OCI-LY7 (cell line): ENCODE results near the gene MRPL46. TPM values are rescaled to one million over a fixed set of nuclear protein-coding genes. Genes with fewer than 3 reads are reported as not detected.

Source experiments
- BruUV-seq: library from RNA; stranded (reverse); fragments of 400-500 nt; replicated peaks from 2 replicates; lab custom pipeline; 2021; lab: Mats Ljungman, UMichigan
- CTCF ChIA-PET: fragments of 300-600 bp; sonication (Branson Sonifier 250); formaldehyde crosslinking; loops from one replicate; lab custom pipeline; 2022; ENCODE audit warnings: antibody characterized with exemption; ENCODE audit not compliant: unreplicated experiment; lab: Charles Lee
- POLR2A ChIA-PET: fragments of 300-600 bp; sonication (Branson Sonifier 250); formaldehyde crosslinking; loops from one replicate; lab custom pipeline; 2022; ENCODE audit warnings: antibody characterized with exemption; lab: Charles Lee
- DNase-seq: peaks from one replicate; pipeline ENCODE4 v3.0.0-alpha.2; 2015; ENCODE audit warnings: low spot score
- H2AFZ ChIP-seq: fragments of 200-600 bp; sonication (generic), shearing (Covaris generic); 2 replicates; pipeline ENCODE4 v1.6.1; 2014; ENCODE audit warnings: mild to moderate bottlenecking, antibody characterized with exemption, low read length, moderate library complexity
- H3K27ac ChIP-seq: fragments of 200-600 bp; sonication (generic); 2 replicates; pipeline ENCODE4 v1.5.1; 2014; ENCODE audit warnings: mixed run types, low read depth, mild to moderate bottlenecking, moderate library complexity, low read length, inconsistent platforms; ENCODE audit not compliant: poor library complexity, severe bottlenecking
- H3K36me3 ChIP-seq: fragments of 200-600 bp; sonication (generic); 2 replicates; pipeline ENCODE4 v1.6.1; 2014; ENCODE audit warnings: mild to moderate bottlenecking, antibody characterized with exemption, low read length, moderate library complexity, mixed read lengths; ENCODE audit not compliant: insufficient read depth
- H3K4me1 ChIP-seq: fragments of 200-600 bp; sonication (generic); 2 replicates; pipeline ENCODE4 v1.5.1; 2014; ENCODE audit warnings: mild to moderate bottlenecking, low read length; ENCODE audit not compliant: insufficient read depth, poor library complexity, severe bottlenecking
- H3K4me2 ChIP-seq: fragments of 200-600 bp; sonication (generic); 2 replicates; pipeline ENCODE4 v1.6.1; 2014; ENCODE audit warnings: mild to moderate bottlenecking, low read length
- H3K4me3 ChIP-seq: fragments of 200-600 bp; sonication (generic); 2 replicates; pipeline ENCODE4 v1.5.1; 2014; ENCODE audit warnings: mild to moderate bottlenecking, low read depth, low read length; ENCODE audit not compliant: poor library complexity, severe bottlenecking
- H3K79me2 ChIP-seq: fragments of 200-600 bp; sonication (generic); 2 replicates; pipeline ENCODE4 v1.6.1; 2016; ENCODE audit warnings: low read depth, mild to moderate bottlenecking, low read length, moderate library complexity, mixed read lengths; ENCODE audit not compliant: insufficient read depth
- H3K9me2 ChIP-seq: fragments of 200-600 bp; sonication (generic); 2 replicates; pipeline ENCODE4 v1.6.1; 2016; ENCODE audit warnings: mild to moderate bottlenecking, low read length, mixed read lengths; ENCODE audit not compliant: insufficient read depth
- H3K9me3 ChIP-seq: fragments of 200-600 bp; sonication (generic); 2 replicates; pipeline ENCODE4 v1.6.1; 2014; ENCODE audit warnings: mild to moderate bottlenecking, mixed run types, low read length, mixed read lengths
- H4K20me1 ChIP-seq: fragments of 200-600 bp; sonication (generic); 2 replicates; pipeline ENCODE4 v1.6.1; 2014; ENCODE audit warnings: mild to moderate bottlenecking, antibody characterized with exemption, low read length, moderate library complexity, mixed read lengths; ENCODE audit not compliant: insufficient read depth
- EZH2phosphoT487 ChIP-seq: fragments of 200-600 bp; sonication (generic); IDR thresholded peaks from 2 replicates; pipeline ENCODE4 v1.6.1; 2018; ENCODE audit warnings: low read depth, borderline replicate concordance, mild to moderate bottlenecking, mixed run types, antibody characterized with exemption, low read length, moderate library complexity, mixed read lengths
- intact Hi-C: fragments of 100-400 bp; cut with micrococcal nuclease; formaldehyde crosslinking; loops from one replicate; pipeline ENCODE4 v1.10.0; 2022; ENCODE audit not compliant: unreplicated experiment
- total RNA-seq, 2 experiments: library from RNA; depleted of rRNA in 1 of 2; stranded (reverse); fragments of >200 nt in 1 of 2; shearing (Covaris generic) in 1 of 2; gene quantifications; 2 replicates each; pipeline ENCODE4 v1.2.3, GENCODE V29; 2014 to 2022
- TF ChIP-seq, protein P1 (sequence below): fragments of 200-600 bp; sonication (generic); conservative IDR thresholded peaks from 2 replicates; pipeline ENCODE4 v1.5.1; 2014; ENCODE audit warnings: mild to moderate bottlenecking, antibody characterized with exemption, low read length, moderate library complexity, mixed read lengths

Gene MRPL46
- total RNA-seq, 2 experiments from 2014 or later: 30.4 to 37.2 TPM

DNA sequence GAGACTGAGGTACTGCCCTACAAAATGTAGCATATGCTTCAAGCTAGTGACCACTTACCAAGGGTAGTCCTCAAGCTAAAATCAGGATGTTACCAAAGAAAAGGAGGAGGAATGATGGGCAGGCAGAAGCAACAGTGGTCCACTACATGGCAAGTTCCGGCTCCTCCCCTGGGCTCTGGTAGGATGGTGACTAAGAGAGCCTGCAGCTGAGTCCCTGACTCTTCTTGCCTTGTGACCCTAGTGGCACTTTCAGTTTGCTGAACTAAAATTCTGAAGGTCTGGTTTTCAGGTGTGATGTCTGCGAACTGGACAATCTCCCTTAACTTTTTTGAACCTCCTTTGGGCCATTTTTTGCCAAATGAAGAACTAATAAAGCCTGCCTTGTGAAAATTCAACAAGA lies 40.9 kb downstream of the MRPL46 start:
- intact Hi-C loops: no loop called here
- Histone ChIP-seq H3K9me2 (no peaks in the 10 kb centered on the region), H3K79me2 (no peaks in the 10 kb centered on the region), H3K9me3 (no peaks in the 10 kb centered on the region), H3K27ac (no peak overlapping the region), H2AFZ (no peak overlapping the region), H3K4me2 (no peak overlapping the region), H3K36me3 (no peaks in the 10 kb centered on the region), H3K4me1 (no peaks in the 10 kb centered on the region), H3K4me3 (no peak overlapping the region), H4K20me1 (no peaks in the 10 kb centered on the region)
- ChIA-PET CTCF (no interaction called here), POLR2A (interaction anchor here (0.7 to 2.2 kb wide), 2 partner anchors 12 to 19 kb away, joined by 3 to 5 read pairs; no protein-coding TSS in a partner anchor)
- no peak for TF ChIP-seq EZH2phosphoT487
- TF ChIP-seq, protein P1, sequence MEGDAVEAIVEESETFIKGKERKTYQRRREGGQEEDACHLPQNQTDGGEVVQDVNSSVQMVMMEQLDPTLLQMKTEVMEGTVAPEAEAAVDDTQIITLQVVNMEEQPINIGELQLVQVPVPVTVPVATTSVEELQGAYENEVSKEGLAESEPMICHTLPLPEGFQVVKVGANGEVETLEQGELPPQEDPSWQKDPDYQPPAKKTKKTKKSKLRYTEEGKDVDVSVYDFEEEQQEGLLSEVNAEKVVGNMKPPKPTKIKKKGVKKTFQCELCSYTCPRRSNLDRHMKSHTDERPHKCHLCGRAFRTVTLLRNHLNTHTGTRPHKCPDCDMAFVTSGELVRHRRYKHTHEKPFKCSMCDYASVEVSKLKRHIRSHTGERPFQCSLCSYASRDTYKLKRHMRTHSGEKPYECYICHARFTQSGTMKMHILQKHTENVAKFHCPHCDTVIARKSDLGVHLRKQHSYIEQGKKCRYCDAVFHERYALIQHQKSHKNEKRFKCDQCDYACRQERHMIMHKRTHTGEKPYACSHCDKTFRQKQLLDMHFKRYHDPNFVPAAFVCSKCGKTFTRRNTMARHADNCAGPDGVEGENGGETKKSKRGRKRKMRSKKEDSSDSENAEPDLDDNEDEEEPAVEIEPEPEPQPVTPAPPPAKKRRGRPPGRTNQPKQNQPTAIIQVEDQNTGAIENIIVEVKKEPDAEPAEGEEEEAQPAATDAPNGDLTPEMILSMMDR: no peak
- no TSS peak for BruUV-seq
- no peak for DNase-seq

- intact Hi-C loops: no loop called here
- Histone ChIP-seq H4K20me1 (no peaks in the 10 kb centered on the region), H3K4me3 (no peak overlapping the region), H2AFZ (no peak overlapping the region), H3K9me3 (no peaks in the 10 kb centered on the region), H3K27ac (no peak overlapping the region), H3K4me1 (no peaks in the 10 kb centered on the region), H3K79me2 (no peaks in the 10 kb centered on the region), H3K4me2 (no peak overlapping the region), H3K36me3 (no peaks in the 10 kb centered on the region), H3K9me2 (no peaks in the 10 kb centered on the region)
- no peak for DNase-seq
- TF ChIP-seq, protein P1: no peak
- TF ChIP-seq EZH2phosphoT487: no peak
- ChIA-PET POLR2A (no interaction called here), CTCF (interaction anchor here (1.1 kb wide), 1 partner anchor 94 kb away, joined by 3 read pairs; no protein-coding TSS in a partner anchor)
- BruUV-seq: no TSS peak
Measured at GRCh38 chr15:88423331-88423730, 43.9 kb downstream of the MRPL46 start.

DNA sequence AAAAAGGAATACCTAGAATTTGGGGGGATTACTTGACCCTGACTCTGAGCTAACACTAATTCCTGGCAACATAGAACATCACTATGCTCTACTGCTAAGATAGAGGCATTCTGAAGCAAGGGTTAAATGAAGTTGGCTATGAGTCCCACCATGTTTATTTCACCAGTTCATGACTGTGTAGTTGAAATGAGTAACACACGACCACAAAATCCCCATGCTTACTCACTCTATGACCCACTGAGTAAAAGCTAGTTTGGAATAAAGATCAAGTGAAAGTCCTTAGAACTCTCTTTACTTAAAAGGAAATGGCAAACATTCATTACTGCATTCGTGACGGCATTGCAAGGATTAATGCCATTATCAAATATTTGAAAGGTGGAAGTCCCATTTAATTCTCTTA lies 47.4 kb downstream of the MRPL46 start:
- Histone ChIP-seq H4K20me1 (no peaks in the 10 kb centered on the region), H2AFZ (no peak overlapping the region), H3K4me1 (no peaks in the 10 kb centered on the region), H3K4me2 (no peak overlapping the region), H3K9me3 (no peaks in the 10 kb centered on the region), H3K36me3 (no peaks in the 10 kb centered on the region), H3K4me3 (no peak overlapping the region), H3K79me2 (no peaks in the 10 kb centered on the region), H3K27ac (no peak overlapping the region), H3K9me2 (no peaks in the 10 kb centered on the region)
- no peak for TF ChIP-seq EZH2phosphoT487
- TF ChIP-seq, protein P1: no peak
- no peak for DNase-seq
- CTCF ChIA-PET: no interaction called here
- POLR2A ChIA-PET: interaction anchor here (0.6 to 3.5 kb wide), 3 partner anchors 18 to 306 kb away, joined by 4 to 20 read pairs (median 5); no protein-coding TSS in a partner anchor
- BruUV-seq: no TSS peak
- intact Hi-C loops: no loop called here
